Measurements from ENCODE around the gene QRSL1.

GRCh38 chr6:106704327-106704726, 74.9 kb downstream of the QRSL1 start:
- TF ChIP-seq CTCF (IDR thresholded peaks at IDR 0.05) = no peak
- no peak for TF ChIP-seq POLR2AphosphoS5 (IDR thresholded peaks at IDR 0.05)
- no peak for TF ChIP-seq POLR2A (IDR thresholded peaks at IDR 0.05)

All from prostate gland (tissue), 2 donors.